ENCODE data around the gene MOXD1.

MOXD1 gene

GRCh38 chr6:132401618-132402285 is 477 bp upstream of the MOXD1 start:
- H3K4me3 ChIP-seq (ENCODE audit: low read depth, low read length): peak overlapping the region; percentile 50
- TF ChIP-seq, protein P1, sequence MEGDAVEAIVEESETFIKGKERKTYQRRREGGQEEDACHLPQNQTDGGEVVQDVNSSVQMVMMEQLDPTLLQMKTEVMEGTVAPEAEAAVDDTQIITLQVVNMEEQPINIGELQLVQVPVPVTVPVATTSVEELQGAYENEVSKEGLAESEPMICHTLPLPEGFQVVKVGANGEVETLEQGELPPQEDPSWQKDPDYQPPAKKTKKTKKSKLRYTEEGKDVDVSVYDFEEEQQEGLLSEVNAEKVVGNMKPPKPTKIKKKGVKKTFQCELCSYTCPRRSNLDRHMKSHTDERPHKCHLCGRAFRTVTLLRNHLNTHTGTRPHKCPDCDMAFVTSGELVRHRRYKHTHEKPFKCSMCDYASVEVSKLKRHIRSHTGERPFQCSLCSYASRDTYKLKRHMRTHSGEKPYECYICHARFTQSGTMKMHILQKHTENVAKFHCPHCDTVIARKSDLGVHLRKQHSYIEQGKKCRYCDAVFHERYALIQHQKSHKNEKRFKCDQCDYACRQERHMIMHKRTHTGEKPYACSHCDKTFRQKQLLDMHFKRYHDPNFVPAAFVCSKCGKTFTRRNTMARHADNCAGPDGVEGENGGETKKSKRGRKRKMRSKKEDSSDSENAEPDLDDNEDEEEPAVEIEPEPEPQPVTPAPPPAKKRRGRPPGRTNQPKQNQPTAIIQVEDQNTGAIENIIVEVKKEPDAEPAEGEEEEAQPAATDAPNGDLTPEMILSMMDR (IDR thresholded peaks at IDR 0.05; ENCODE audit: low read depth, low read length): no peak
- in situ Hi-C loops (cut with HindIII; ENCODE audit: low sequenced_read_pairs): no loop called here
- DNase-seq (ENCODE audit: low read depth, low spot score): no peak

DNA sequence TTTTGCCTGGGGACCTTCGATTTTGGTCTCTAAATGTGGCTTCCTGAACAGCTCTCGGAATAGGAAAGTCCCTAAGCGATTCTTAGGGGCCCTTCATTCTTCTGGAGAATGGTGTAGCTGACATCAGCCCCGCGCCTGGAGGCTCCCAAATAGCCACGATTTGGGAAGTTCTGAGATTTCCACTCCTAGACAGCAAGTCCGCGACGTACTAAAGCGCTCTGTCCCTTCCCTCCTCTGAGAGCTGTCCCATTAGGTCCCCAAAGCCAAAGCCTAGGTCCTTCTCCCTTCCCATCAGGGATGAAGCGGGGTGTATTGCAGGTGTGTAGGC is 756 bp downstream of the MOXD1 start:
- in situ Hi-C loops (cut with HindIII; ENCODE audit: low sequenced_read_pairs): no loop called here
- H3K4me3 ChIP-seq (ENCODE audit: low read depth, low read length): peak overlapping the region; percentile 50
- DNase-seq (ENCODE audit: low read depth, low spot score): no peak
- TF ChIP-seq, protein P1 (IDR thresholded peaks at IDR 0.05; ENCODE audit: low read depth, low read length): no peak

DNA sequence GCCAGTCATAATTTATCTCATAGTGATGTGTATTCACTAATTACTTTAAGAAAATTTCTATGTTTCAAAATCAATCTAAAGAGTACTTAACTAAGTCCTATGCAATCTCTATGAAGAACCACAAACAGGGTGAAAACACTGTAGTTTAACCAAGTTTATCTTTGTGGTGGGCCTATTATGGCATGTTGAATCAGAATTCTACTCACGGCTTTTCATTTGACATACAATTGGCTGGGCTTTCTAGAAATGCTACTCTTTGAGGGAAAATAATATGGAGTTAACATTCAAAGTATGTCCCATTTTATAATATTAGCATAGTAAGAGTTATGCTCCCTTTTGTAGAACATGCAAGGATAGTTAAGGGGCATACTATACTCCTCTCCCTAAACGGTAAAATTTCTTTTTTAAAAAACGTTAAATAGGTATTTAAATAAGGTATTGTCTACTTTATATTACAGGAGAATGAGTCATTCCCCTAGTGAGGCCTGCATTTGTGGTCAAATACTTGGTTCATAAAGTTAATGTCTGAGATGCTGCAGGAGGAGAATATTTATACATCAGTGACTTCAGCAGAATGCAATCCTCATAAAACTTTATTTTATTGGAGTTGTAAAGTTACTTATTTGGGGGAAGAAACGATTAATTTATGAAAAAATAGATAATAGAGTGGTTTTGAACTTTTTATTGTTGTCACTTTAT is 1.8 kb downstream of the MOXD1 start:
- in situ Hi-C loops (cut with HindIII; ENCODE audit: low sequenced_read_pairs): no loop called here
- DNase-seq (ENCODE audit: low read depth, low spot score): peak; percentile 83
- TF ChIP-seq, protein P1 (IDR thresholded peaks at IDR 0.05; ENCODE audit: low read depth, low read length): no peak
- no peak overlapping the region for H3K4me3 ChIP-seq (ENCODE audit: low read depth, low read length)

DNA sequence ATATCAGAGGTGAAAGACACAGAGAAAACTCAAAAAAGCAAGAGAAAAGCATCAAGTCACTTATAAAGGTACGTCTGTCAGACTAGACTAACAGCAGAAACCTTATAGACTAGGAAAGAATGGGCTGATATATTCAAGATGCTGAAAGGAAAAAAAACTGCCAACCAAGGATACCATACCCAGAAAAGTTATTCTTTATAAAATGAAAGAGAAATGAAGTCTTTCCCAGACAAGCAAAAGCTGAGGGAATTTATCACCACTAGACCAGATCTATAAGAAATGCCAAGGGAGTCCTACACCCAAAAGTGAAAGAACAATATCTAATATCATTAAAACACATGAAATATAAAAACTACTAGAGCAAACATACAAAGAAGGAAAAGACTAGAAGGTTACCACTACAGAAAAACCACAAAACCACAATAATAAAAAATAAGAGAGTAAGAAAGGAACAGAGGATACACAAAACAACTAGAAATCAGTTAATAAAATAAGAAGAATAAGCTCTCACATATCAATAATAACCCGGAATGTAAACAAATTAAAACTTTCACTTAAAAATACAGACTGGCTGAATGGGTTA is 6.2 kb downstream of the MOXD1 start:
- DNase-seq (ENCODE audit: low read depth, low spot score): no peak
- no peak overlapping the region for H3K4me3 ChIP-seq (ENCODE audit: low read depth, low read length)
- TF ChIP-seq, protein P1 (IDR thresholded peaks at IDR 0.05; ENCODE audit: low read depth, low read length): no peak
- in situ Hi-C loops (cut with HindIII; ENCODE audit: low sequenced_read_pairs): no loop called here

DNA sequence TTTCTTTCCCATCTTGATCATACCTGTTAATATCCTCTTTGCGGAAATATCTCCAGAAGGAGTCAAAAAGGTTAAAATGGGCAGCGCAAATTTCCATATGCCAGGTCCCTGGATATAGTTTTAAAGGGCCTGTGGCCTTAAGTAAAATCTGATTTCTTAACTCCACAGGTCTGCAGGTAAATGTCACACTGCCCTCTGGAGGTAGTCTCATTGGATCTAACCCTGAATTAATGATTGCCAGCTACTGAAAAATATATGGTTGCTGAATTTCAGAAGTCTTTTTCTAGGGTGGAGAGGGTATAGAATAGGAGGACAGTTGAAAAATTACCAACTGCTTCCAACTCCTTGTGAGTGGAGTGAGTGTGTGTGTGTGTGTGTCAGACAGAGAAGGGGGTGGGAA is 8.5 kb downstream of the MOXD1 start:
- TF ChIP-seq, protein P1 (IDR thresholded peaks at IDR 0.05; ENCODE audit: low read depth, low read length): no peak
- H3K4me3 ChIP-seq (ENCODE audit: low read depth, low read length): no peak overlapping the region
- in situ Hi-C loops (cut with HindIII; ENCODE audit: low sequenced_read_pairs): no loop called here
- no peak for DNase-seq (ENCODE audit: low read depth, low spot score)

GRCh38 chr6:132392270-132392646 is 9.0 kb downstream of the MOXD1 start:
- in situ Hi-C loops (cut with HindIII; ENCODE audit: low sequenced_read_pairs): no loop called here
- no peak overlapping the region for H3K4me3 ChIP-seq (ENCODE audit: low read depth, low read length)
- TF ChIP-seq, protein P1 (IDR thresholded peaks at IDR 0.05; ENCODE audit: low read depth, low read length): no peak
- no peak for DNase-seq (ENCODE audit: low read depth, low spot score)

Data from astrocyte of the spinal cord (primary cell).